HUDEP-2 (cell line): Measurements from ENCODE around the gene AFAP1.

ENCODE experiments used
- DNase-seq, 76 experiments: peaks; one replicate each; lab custom pipeline; 2025; ENCODE audit not compliant: unreplicated experiment in 76 of 76; lab: John Stamatoyannopoulos, UW

The AFAP1 gene

GRCh38 chr4:7844594-7844991, 95.1 kb downstream of the AFAP1 start:
- no peak for DNase-seq

- peak in 66 of 76 experiments; percentile 2 to 70 (median 34) for DNase-seq
Measured at GRCh38 chr4:7843831-7844593, 95.6 kb downstream of the AFAP1 start.

- no peak for DNase-seq
Measured at GRCh38 chr4:7842384-7843279, 97.0 kb downstream of the AFAP1 start.

GRCh38 chr4:7841894-7842293, 97.8 kb downstream of the AFAP1 start:
- no peak for DNase-seq

- DNase-seq = no peak
Measured at GRCh38 chr4:7841071-7841470, 98.6 kb downstream of the AFAP1 start.

- no peak for DNase-seq
Measured at GRCh38 chr4:7839856-7840255, 99.8 kb downstream of the AFAP1 start.

GRCh38 chr4:7838136-7838782, 101.4 kb downstream of the AFAP1 start:
- peak in 15 of 76 experiments; percentile 5 to 46 (median 20) for DNase-seq

GRCh38 chr4:7837597-7838135, 102.0 kb downstream of the AFAP1 start:
- DNase-seq = peak in 1 of 76 experiments; percentile 6

GRCh38 chr4:7831858-7832730, 107.6 kb downstream of the AFAP1 start:
- no peak for DNase-seq

- no peak for DNase-seq
Measured at GRCh38 chr4:7831330-7831729, 108.3 kb downstream of the AFAP1 start.

- DNase-seq = no peak
Measured at GRCh38 chr4:7830747-7831146, 108.9 kb downstream of the AFAP1 start.

GRCh38 chr4:7829652-7830580, 109.7 kb downstream of the AFAP1 start:
- DNase-seq = peak in 37 of 76 experiments; percentile 2 to 90 (median 57)

GRCh38 chr4:7828793-7829301, 110.8 kb downstream of the AFAP1 start:
- DNase-seq = no peak

GRCh38 chr4:7828011-7828720, 111.5 kb downstream of the AFAP1 start:
- no peak for DNase-seq

GRCh38 chr4:7827566-7827965, 112.1 kb downstream of the AFAP1 start:
- no peak for DNase-seq

GRCh38 chr4:7826909-7827306, 112.8 kb downstream of the AFAP1 start:
- no peak for DNase-seq

GRCh38 chr4:7826176-7826908, 113.3 kb downstream of the AFAP1 start:
- no peak for DNase-seq
